Parathyroid adenoma (tissue), 2 donors: ENCODE measurements around the gene PRND.

ENCODE experiments used
- H2AFZ ChIP-seq: fragments of 300-600 bp; sonication (generic); one replicate; pipeline ENCODE4 v1.7.0; 2017; ENCODE audit warnings: antibody characterized with exemption, mild to moderate bottlenecking
- H3K27ac ChIP-seq: fragments of 300-600 bp; sonication (generic); one replicate; pipeline ENCODE4 v1.7.0; 2017
- H3K27me3 ChIP-seq: fragments of 300-600 bp; sonication (generic); one replicate; pipeline ENCODE4 v1.7.0; 2017; ENCODE audit warnings: low read length; ENCODE audit not compliant: control insufficient read depth, insufficient read depth
- H3K36me3 ChIP-seq: fragments of 300-600 bp; sonication (generic); one replicate; pipeline ENCODE4 v1.7.0; 2017; ENCODE audit warnings: low read length; ENCODE audit not compliant: control insufficient read depth, insufficient read depth
- H3K4me1 ChIP-seq: fragments of 300-600 bp; sonication (generic); one replicate; pipeline ENCODE4 v1.7.0; 2017; ENCODE audit warnings: control low read depth
- H3K4me2 ChIP-seq: fragments of 300-600 bp; sonication (generic); one replicate; pipeline ENCODE4 v1.7.0; 2017; ENCODE audit warnings: low read length
- H3K4me3 ChIP-seq: fragments of 300-600 bp; sonication (generic); one replicate; pipeline ENCODE4 v1.7.0; 2017; ENCODE audit warnings: low read depth, low read length
- H3K79me2 ChIP-seq: fragments of 300-600 bp; sonication (generic); one replicate; pipeline ENCODE4 v1.7.0; 2017; ENCODE audit warnings: control low read depth
- H3K9ac ChIP-seq: fragments of 300-600 bp; sonication (generic); one replicate; pipeline ENCODE4 v1.7.0; 2017; ENCODE audit warnings: mild to moderate bottlenecking
- H3K9me3 ChIP-seq: fragments of 300-600 bp; sonication (generic); one replicate; pipeline ENCODE4 v1.7.0; 2017; ENCODE audit warnings: low read length; ENCODE audit not compliant: control insufficient read depth
- CTCF ChIP-seq: fragments of 300-600 bp; sonication (generic); IDR thresholded peaks from one replicate; pipeline ENCODE4 v1.7.0; 2017; ENCODE audit warnings: antibody characterized with exemption, mild to moderate bottlenecking
- donor health status: primary hyperparathyroidism.

Gene PRND

GRCh38 chr20:4685923-4686221 is 35.8 kb upstream of the PRND start:
- Histone ChIP-seq H3K36me3 (no peaks in the 10 kb centered on the region), H3K4me1 (no peaks in the 10 kb centered on the region), H3K27me3 (no peaks in the 10 kb centered on the region), H3K4me2 (peak overlapping the region; percentile 54), H3K4me3 (peak overlapping the region; percentile 60), H3K79me2 (no peaks in the 10 kb centered on the region), H2AFZ (peak overlapping the region; percentile 71), H3K9ac (no peak overlapping the region), H3K27ac (no peak overlapping the region), H3K9me3 (no peaks in the 10 kb centered on the region)
- no peak for TF ChIP-seq CTCF

GRCh38 chr20:4688305-4688704 is 33.4 kb upstream of the PRND start:
- Histone ChIP-seq H3K9me3 (no peaks in the 10 kb centered on the region), H3K9ac (no peak overlapping the region), H3K36me3 (no peaks in the 10 kb centered on the region), H3K27ac (no peak overlapping the region), H3K27me3 (no peaks in the 10 kb centered on the region), H2AFZ (no peak overlapping the region), H3K4me3 (no peak overlapping the region), H3K4me2 (no peak overlapping the region), H3K4me1 (no peaks in the 10 kb centered on the region), H3K79me2 (no peaks in the 10 kb centered on the region)
- no peak for TF ChIP-seq CTCF

GRCh38 chr20:4689220-4689619 is 32.5 kb upstream of the PRND start:
- Histone ChIP-seq H2AFZ (no peak overlapping the region), H3K27ac (peak overlapping the region; percentile 22), H3K9me3 (no peaks in the 10 kb centered on the region), H3K4me2 (no peak overlapping the region), H3K36me3 (no peaks in the 10 kb centered on the region), H3K27me3 (no peaks in the 10 kb centered on the region), H3K79me2 (no peaks in the 10 kb centered on the region), H3K4me1 (no peaks in the 10 kb centered on the region), H3K4me3 (no peak overlapping the region), H3K9ac (no peak overlapping the region)
- no peak for TF ChIP-seq CTCF

GRCh38 chr20:4691753-4692152 is 30.0 kb upstream of the PRND start:
- no peaks in the 10 kb centered on the region for H3K27me3 ChIP-seq
- no peak overlapping the region for H3K4me3 ChIP-seq
- peaks cover 3% of the 10 kb centered on the region for H3K79me2 ChIP-seq
- no peak for TF ChIP-seq CTCF
- no peaks in the 10 kb centered on the region for H3K9me3 ChIP-seq
- no peaks in the 10 kb centered on the region for H3K36me3 ChIP-seq
- no peaks in the 10 kb centered on the region for H3K4me1 ChIP-seq
- no peak overlapping the region for H3K4me2 ChIP-seq
- no peak overlapping the region for H3K9ac ChIP-seq
- no peak overlapping the region for H3K27ac ChIP-seq
- no peak overlapping the region for H2AFZ ChIP-seq

GRCh38 chr20:4694076-4694475 is 27.6 kb upstream of the PRND start:
- no peak for TF ChIP-seq CTCF
- Histone ChIP-seq H3K4me2 (no peak overlapping the region), H3K27me3 (no peaks in the 10 kb centered on the region), H3K4me1 (no peaks in the 10 kb centered on the region), H3K27ac (no peak overlapping the region), H3K9ac (no peak overlapping the region), H3K4me3 (no peak overlapping the region), H3K79me2 (peaks cover 3% of the 10 kb centered on the region), H2AFZ (no peak overlapping the region), H3K36me3 (no peaks in the 10 kb centered on the region), H3K9me3 (no peaks in the 10 kb centered on the region)
